Natural killer cell treated with Interleukin-12 subunit alpha and Interleukin-12 subunit beta and Interleukin-15 and Interleukin-18, amount 100 ng/mL, for 72 hours (primary cell): ENCODE data around the gene NTPCR. TPM values are rescaled to one million over a fixed set of nuclear protein-coding genes. Genes with fewer than 3 reads are reported as not detected.

ENCODE experiments used
- ATAC-seq, 2 donors: fragments of 150-1000 bp; cut with Tn5 transposase in 1 of 2; sonication (Bioruptor Pico), chemical (Tn5 transposase) in 1 of 2; 2 replicates each; pipeline ENCODE4 v1.10.0; 2021
- DNase-seq: peaks from one replicate; pipeline ENCODE4 v3.0.0; 2022; ENCODE audit warnings: low spot score
- H3K27ac Mint-ChIP-seq, 2 donors: 1 replicate in 1 of 2; 2 replicates in 1 of 2; pipeline ENCODE4 v1.8.0; 2022; ENCODE audit warnings: mixed read lengths in 2 of 2, mild to moderate bottlenecking in 1 of 2, moderate library complexity in 1 of 2
- H3K27me3 Mint-ChIP-seq, 2 donors: 1 replicate in 1 of 2; 2 replicates in 1 of 2; pipeline ENCODE4 v1.8.0; 2022; ENCODE audit warnings: mixed read lengths in 2 of 2
- H3K36me3 Mint-ChIP-seq: one replicate; pipeline ENCODE4 v1.8.0; 2022; ENCODE audit warnings: mixed read lengths
- H3K4me1 Mint-ChIP-seq, 2 donors: 1 replicate in 1 of 2; 2 replicates in 1 of 2; pipeline ENCODE4 v1.8.0; 2022; ENCODE audit warnings: low read depth in 2 of 2, mixed read lengths in 2 of 2, mild to moderate bottlenecking in 1 of 2
- H3K4me3 Mint-ChIP-seq: one replicate; pipeline ENCODE4 v1.8.0; 2022; ENCODE audit warnings: mixed read lengths
- H3K9me3 Mint-ChIP-seq: 2 replicates; pipeline ENCODE4 v1.8.0; 2022; ENCODE audit warnings: mixed read lengths
- total RNA-seq, 2 donors: library from RNA; stranded (reverse); gene quantifications; one replicate each; pipeline ENCODE4 v1.2.3, GENCODE V29; 2022

NTPCR gene
- total RNA-seq, 2 donors from 2014 or later: 27.4 to 41.6 TPM

GRCh38 chr1:232956081-232956480 lies 5.7 kb downstream of the NTPCR start:
- Mint-ChIP-seq H3K4me3 (no peak overlapping the region), H3K27me3 (no peaks in the 10 kb centered on the region), H3K9me3 (peaks cover 3% of the 10 kb centered on the region), H3K27ac (no peak overlapping the region), H3K4me1 (peaks cover 21 to 27% of the 10 kb centered on the region in 2 donors), H3K36me3 (peaks cover 27% of the 10 kb centered on the region)
- DNase-seq (no peak), ATAC-seq (no peak)

DNA sequence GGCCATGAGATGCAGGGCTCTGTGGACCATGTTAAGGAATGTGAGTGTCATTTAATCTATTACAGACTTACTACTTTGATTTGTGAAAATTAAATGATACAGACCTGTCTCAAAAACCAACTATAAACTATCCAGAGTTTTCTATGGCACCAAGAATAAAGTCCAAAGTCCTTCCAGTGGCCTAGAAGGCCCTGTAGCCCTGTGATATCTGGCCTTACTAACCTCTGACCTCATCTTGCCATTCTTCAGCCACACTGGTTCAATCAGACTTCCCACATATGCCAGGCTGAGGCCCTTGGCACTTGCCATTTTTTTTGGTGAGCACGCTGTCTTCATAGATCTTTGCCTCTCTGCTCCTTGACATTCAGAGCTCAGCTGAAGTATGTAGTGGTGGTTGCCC lies 7.7 kb downstream of the NTPCR start:
- no peak overlapping the region for H3K4me3 Mint-ChIP-seq
- ATAC-seq: no peak
- H3K9me3 Mint-ChIP-seq: peaks cover 3% of the 10 kb centered on the region
- no peak overlapping the region for H3K27ac Mint-ChIP-seq
- H3K36me3 Mint-ChIP-seq: peaks cover 27% of the 10 kb centered on the region
- no peaks in the 10 kb centered on the region for H3K27me3 Mint-ChIP-seq
- H3K4me1 Mint-ChIP-seq: peaks cover 3 to 7% of the 10 kb centered on the region in 2 donors
- no peak for DNase-seq

DNA sequence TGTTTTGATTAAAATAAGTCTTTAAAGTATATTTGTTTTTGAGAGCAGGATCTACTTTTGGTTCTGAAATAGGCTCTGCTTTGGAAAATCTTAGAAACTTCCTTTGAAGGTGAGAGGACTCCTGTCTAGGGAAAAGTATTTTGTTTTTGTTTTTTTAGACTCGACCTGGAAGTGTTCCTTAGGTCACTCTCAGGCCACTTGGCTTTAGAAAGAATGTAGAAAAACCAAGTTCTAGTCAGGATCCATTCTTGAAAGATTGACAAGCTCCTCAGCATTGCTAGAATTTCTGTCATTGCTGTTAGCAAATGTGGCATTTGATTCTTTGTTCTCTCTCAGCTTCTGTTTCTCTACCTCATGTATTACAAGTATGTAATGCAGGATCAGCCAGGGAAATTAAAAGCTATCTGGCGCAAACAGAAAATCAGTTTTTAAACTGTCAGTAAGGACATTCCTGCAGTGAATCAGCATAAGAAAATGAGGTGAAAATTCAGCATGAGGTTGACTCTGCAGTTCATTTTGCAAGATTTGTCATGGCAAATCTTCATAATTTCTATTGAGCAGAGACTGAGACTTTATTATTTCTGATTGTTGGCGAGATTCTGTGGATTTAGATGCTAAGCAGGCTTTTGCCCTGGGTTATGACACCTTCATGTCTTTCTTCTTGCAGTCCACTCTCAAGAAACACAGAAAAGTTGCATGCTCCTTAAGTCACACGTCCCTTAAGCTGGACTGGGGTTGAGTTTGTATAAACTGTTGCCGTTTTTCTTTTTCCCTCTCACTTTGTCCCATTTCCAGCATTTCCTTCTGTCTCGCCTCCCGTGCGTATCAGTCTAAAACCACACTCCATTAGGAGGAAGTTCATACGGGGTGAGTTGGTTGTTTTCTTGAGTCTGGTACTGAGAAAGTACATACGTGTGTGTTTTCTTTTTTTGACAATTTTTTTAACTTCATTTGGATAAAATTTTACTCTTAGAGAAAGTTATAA lies 12.6 kb downstream of the NTPCR start:
- H3K4me1 Mint-ChIP-seq: peaks cover 0 to 7% of the 10 kb centered on the region in 2 donors
- no peaks in the 10 kb centered on the region for H3K27me3 Mint-ChIP-seq
- H3K36me3 Mint-ChIP-seq: peaks cover 14% of the 10 kb centered on the region
- no peak overlapping the region for H3K4me3 Mint-ChIP-seq
- ATAC-seq (no peak), DNase-seq (no peak)
- H3K9me3 Mint-ChIP-seq: peaks cover 3% of the 10 kb centered on the region
- H3K27ac Mint-ChIP-seq: no peak overlapping the region

- Mint-ChIP-seq H3K27ac (no peak overlapping the region), H3K9me3 (no peaks in the 10 kb centered on the region), H3K4me1 (peaks cover 8 to 19% of the 10 kb centered on the region in 2 donors), H3K4me3 (no peak overlapping the region), H3K36me3 (no peaks in the 10 kb centered on the region), H3K27me3 (no peaks in the 10 kb centered on the region)
- DNase-seq (no peak), ATAC-seq (no peak)
Observed at GRCh38 chr1:232964601-232965000, 14.2 kb downstream of the NTPCR start.

DNA sequence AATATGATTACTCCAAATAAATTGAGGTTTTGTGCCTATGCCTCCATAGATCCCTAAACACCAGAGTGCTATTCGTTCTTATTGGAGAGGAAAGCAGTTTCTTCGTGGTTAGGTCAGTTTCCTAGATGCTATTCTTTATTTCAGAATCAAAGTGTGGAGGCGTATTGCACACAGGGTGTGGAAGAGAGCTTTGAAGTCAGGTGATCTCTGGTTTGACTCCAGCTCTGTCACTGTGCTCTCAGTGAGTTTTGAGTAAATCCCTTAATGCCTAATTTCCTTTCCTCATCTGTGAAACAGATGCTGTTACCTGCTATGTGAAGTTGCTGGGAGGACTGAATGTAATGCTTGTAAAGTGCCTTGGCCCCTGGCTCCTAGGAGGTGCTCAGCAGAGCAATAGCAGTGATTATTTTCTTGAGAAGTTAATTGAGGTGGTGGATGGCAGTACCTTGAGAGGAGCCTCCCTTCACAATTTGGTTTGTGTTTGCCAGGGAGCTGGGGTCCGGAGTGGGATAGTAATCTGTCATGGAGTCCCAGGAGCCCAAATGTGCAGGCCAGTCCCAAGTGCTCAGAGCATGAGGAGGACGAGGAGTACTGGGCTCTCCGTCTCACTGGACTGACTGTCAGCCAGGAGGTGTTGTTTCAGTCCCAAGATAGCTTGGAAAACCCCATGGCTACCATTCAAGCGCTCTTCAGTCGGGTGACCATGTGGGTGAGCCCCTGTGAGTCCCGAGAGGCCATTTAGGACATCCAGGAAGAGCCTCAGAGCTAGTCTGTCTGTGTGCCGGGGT lies 14.9 kb downstream of the NTPCR start:
- Mint-ChIP-seq H3K9me3 (no peaks in the 10 kb centered on the region), H3K27me3 (no peaks in the 10 kb centered on the region), H3K27ac (no peak overlapping the region), H3K4me3 (no peak overlapping the region), H3K4me1 (peaks cover 9 to 19% of the 10 kb centered on the region in 2 donors), H3K36me3 (no peaks in the 10 kb centered on the region)
- DNase-seq (no peak), ATAC-seq (peak in 1 of 2 donors; percentile 36)

DNA sequence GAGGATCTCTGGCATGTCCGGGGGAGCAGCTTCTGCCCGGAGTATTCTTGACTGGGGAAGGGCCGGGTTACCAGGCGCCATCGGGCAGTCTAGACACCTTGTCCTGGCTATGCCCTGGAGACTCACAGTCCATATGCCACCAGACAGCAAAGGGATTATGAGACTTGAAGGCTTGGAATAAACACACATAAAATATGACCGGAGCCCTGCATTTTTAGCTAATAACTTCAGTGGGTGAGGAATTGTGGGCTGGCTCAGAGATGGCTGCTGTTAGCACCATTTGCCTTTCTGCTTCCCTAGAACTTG lies 15.5 kb downstream of the NTPCR start:
- Mint-ChIP-seq H3K36me3 (no peaks in the 10 kb centered on the region), H3K9me3 (no peaks in the 10 kb centered on the region), H3K27me3 (no peaks in the 10 kb centered on the region), H3K4me3 (no peak overlapping the region), H3K4me1 (peaks cover 9 to 19% of the 10 kb centered on the region in 2 donors), H3K27ac (no peak overlapping the region)
- no peak for DNase-seq
- ATAC-seq: no peak

DNA sequence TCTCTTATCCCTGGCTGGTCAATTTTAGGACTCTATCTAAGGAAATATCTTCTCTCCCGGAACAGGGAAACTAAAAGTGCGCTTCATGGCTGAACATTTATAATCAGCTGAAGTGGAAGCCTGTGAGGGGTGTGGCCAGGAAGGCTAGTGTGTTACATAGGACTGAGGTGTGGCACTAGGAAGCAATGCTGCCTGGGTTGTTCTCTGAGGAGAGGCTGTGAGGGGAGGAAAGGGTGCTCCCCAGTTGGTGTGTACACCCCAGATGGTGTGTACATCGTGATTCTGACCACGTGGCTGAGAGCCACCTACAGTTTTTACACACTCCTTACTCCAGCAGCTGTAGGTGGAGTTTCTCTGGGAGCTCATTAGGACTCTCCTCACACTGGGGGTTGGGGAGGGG lies 16.3 kb downstream of the NTPCR start:
- no peak for ATAC-seq
- Mint-ChIP-seq H3K27me3 (no peaks in the 10 kb centered on the region), H3K27ac (no peak overlapping the region), H3K36me3 (peaks cover 5% of the 10 kb centered on the region), H3K4me1 (peaks cover 9 to 19% of the 10 kb centered on the region in 2 donors), H3K4me3 (no peak overlapping the region), H3K9me3 (peaks cover 2% of the 10 kb centered on the region)
- DNase-seq: no peak

DNA sequence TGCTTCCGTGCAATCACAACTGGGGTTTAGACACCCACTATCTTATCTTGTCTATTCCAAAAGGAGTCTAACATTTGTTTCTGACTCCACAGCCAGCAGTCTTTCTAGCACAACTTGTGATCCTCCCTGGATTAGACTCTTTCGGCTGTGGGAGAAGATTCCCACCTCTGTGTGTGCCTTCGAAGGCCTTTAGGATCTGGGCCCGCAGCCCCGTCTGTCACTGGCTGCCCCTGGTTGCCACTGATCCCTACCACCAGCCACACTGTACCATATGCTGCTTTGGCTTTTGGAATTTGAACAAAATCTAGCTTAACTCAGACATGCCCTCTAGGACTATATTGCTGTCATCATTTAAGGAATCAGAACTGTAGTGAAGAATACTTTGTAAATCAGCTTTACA lies 18.0 kb downstream of the NTPCR start:
- H3K27me3 Mint-ChIP-seq: no peaks in the 10 kb centered on the region
- H3K27ac Mint-ChIP-seq: peak overlapping the region in 1 of 2 donors; percentile 88
- H3K4me3 Mint-ChIP-seq: no peak overlapping the region
- H3K9me3 Mint-ChIP-seq: peaks cover 10% of the 10 kb centered on the region
- ATAC-seq: no peak
- H3K36me3 Mint-ChIP-seq: peaks cover 19% of the 10 kb centered on the region
- DNase-seq: no peak
- H3K4me1 Mint-ChIP-seq: peaks cover 9 to 17% of the 10 kb centered on the region in 2 donors

- peaks cover 16% of the 10 kb centered on the region for H3K9me3 Mint-ChIP-seq
- peaks cover 24% of the 10 kb centered on the region for H3K36me3 Mint-ChIP-seq
- DNase-seq (no peak), ATAC-seq (peak; percentile 61 to 73)
- peaks cover 9 to 15% of the 10 kb centered on the region in 2 donors for H3K4me1 Mint-ChIP-seq
- no peaks in the 10 kb centered on the region for H3K27me3 Mint-ChIP-seq
- peak overlapping the region; percentile 33 to 88 for H3K27ac Mint-ChIP-seq
- H3K4me3 Mint-ChIP-seq: no peak overlapping the region
Observed at GRCh38 chr1:232968965-232969364, 18.6 kb downstream of the NTPCR start.

GRCh38 chr1:232969799-232970198 lies 19.4 kb downstream of the NTPCR start:
- no peaks in the 10 kb centered on the region for H3K27me3 Mint-ChIP-seq
- H3K36me3 Mint-ChIP-seq: peaks cover 31% of the 10 kb centered on the region
- ATAC-seq (no peak), DNase-seq (no peak)
- H3K27ac Mint-ChIP-seq: peak overlapping the region; percentile 33 to 88
- H3K9me3 Mint-ChIP-seq: peaks cover 19% of the 10 kb centered on the region
- no peak overlapping the region for H3K4me3 Mint-ChIP-seq
- peaks cover 9 to 15% of the 10 kb centered on the region in 2 donors for H3K4me1 Mint-ChIP-seq

GRCh38 chr1:232970508-232970907 lies 20.1 kb downstream of the NTPCR start:
- ATAC-seq: no peak
- Mint-ChIP-seq H3K4me1 (peaks cover 9 to 15% of the 10 kb centered on the region in 2 donors), H3K9me3 (peaks cover 19% of the 10 kb centered on the region), H3K27ac (no peak overlapping the region), H3K36me3 (peaks cover 36% of the 10 kb centered on the region), H3K27me3 (no peaks in the 10 kb centered on the region), H3K4me3 (no peak overlapping the region)
- DNase-seq: no peak

DNA sequence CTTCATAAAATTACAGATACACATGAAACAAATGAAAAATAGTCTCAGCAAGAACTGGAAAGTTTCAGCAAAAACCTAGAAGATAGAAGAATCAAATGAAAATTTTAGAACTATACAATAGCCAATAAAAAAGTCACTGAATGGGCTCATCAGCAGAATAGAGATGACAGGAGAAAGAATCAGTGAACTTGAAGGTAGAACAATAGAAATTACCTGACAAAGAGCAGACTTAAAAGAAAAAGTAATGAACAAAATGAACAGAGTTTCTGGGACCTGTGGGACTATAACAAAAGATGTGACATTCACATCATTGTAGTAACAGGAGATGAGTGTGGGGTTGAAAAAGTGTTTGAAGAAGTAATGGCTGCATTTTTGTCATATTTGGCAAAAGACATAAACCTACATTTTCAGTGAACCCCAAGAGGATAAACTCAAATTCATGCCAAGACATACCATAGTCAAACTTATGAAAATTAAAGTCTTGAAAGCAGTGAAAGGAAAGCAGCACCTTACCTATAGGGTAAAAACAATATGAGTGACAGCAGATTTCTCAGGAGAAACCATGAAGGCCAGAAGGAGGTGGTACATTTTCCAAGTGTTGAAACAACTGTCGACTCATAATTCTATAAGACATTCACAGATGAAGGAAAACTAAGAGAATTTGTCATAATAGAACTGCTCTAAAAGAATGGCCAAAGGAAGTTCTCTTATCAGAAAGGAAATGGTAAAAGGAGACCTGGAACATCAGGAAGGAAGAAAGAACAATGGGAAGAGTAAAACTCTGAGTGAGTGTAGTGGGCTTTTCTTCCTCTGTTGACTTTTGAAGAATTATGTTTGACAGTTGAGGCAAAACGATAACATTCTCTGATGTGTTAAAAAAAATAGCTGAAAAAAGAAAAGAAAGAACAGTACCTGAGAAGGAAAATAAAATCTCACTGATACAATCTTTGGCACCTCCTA lies 23.5 kb downstream of the NTPCR start:
- no peak overlapping the region for H3K27ac Mint-ChIP-seq
- no peaks in the 10 kb centered on the region for H3K27me3 Mint-ChIP-seq
- no peak overlapping the region for H3K4me3 Mint-ChIP-seq
- DNase-seq (no peak), ATAC-seq (no peak)
- peaks cover 40% of the 10 kb centered on the region for H3K36me3 Mint-ChIP-seq
- peaks cover 17% of the 10 kb centered on the region in 2 donors for H3K4me1 Mint-ChIP-seq
- peaks cover 19% of the 10 kb centered on the region for H3K9me3 Mint-ChIP-seq

GRCh38 chr1:232974971-232975370 lies 24.6 kb downstream of the NTPCR start:
- peaks cover 12 to 13% of the 10 kb centered on the region in 2 donors for H3K4me1 Mint-ChIP-seq
- peaks cover 19% of the 10 kb centered on the region for H3K9me3 Mint-ChIP-seq

More at GRCh38 chr1:232974971-232975370, 24.6 kb downstream of the NTPCR start:
- no peaks in the 10 kb centered on the region for H3K27me3 Mint-ChIP-seq
- no peak for ATAC-seq
- H3K36me3 Mint-ChIP-seq: peaks cover 41% of the 10 kb centered on the region
- H3K4me3 Mint-ChIP-seq: no peak overlapping the region
- H3K27ac Mint-ChIP-seq: no peak overlapping the region
- no peak for DNase-seq
